NCI-H187 (cell line): Measurements from ENCODE around the gene PASK.

Experiments used
- DNase-seq, 2 experiments: peaks; one replicate each; lab custom pipeline; 2025; lab: John Stamatoyannopoulos, UW

PASK gene

DNA sequence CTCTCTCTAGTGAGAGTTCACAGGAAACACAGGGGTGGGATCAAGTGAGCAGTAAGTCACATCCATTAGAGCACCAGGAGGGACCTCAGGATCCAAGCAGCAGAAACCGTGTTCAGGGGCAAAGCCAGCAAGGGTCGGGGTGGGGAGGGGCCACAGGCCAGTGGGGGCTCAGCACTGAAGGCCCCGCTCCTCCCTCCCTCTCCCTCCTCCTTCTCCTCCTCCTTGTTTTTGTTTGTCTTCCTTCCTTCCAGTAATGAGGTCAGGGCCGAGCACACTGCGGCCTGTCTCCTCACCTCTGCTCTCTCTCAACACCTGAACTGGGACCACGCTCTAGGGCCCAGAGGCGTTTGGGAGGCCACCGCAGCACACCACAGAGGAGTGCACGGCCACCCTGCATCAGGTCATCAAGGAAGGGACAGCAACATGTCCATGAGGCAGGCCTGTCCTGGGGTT, 68.1 kb downstream of the PASK start:
- no peak for DNase-seq

- no peak for DNase-seq
These were observed 68.7 kb downstream of the PASK start for GRCh38 chr2:241080405-241081189.

DNA sequence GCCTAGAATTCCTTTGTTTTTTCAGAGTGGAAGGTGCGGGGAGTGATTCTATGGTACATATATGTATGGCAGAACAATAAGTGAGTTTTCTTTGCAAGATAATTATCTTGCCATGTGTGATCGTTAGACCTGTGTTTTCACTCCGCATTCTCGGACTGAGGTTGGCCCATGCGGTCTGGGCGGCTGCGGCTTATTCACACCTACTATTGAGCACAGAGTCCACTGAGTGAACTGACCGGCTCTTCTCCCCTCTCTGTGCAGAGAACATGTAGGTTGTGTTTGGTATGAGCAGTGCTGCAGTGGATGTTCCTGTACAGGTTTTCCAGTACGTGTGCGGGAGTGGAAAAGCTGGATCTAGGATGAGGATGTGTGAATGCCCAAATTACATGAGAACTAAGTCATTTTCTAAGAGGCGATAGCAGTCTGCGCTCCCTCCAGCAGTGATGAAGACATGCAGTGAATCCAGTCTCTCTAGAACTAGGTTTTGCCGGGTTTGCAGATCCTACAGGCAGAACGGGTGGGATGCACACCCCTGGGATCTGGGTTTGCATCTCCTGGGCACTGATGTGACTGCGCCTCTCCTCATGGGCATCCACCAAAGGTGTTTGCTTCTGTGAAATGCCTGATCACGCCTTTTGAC, 74.3 kb downstream of the PASK start:
- DNase-seq: no peak

DNA sequence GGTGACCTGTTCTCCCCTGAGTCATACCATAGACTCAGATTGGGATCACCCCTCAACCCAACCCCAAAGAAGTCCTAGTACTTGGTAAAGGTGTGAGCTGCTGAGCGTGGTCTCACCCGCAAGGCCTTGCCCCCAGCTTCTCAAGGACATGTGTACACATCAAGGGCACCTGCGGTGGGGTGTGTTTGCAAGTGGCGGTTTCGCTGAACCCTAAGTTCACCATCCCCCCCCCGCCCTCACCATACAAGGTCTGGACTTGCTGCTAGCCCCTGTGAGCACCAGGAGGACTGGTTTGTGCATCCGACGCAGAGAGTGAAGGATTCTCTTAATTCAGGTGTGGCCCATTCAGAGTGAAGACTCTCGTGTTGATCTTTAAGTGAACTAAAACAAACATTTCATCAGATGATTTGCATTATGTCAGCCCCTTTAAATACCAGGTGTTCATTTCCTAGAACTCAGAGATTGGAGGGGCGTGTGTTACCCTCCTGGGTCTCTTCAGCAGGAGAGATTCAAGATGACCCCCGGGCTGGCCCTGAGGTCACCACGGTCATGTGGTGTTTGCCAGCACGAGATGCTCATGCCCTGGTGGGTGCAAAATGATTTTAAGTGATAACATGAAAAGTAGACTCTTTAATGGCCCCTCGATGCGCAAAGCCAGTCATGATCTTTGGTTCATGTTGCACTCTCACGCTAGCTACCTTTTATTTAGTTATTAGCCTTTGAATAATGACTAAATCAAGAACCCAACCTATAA, 75.0 kb downstream of the PASK start:
- DNase-seq: no peak

GRCh38 chr2:241073166-241074064, 75.9 kb downstream of the PASK start:
- no peak for DNase-seq

GRCh38 chr2:241072553-241073165, 76.6 kb downstream of the PASK start:
- DNase-seq: no peak

GRCh38 chr2:241072151-241072550, 77.1 kb downstream of the PASK start:
- DNase-seq: no peak

GRCh38 chr2:241071677-241072111, 77.6 kb downstream of the PASK start:
- DNase-seq: no peak

GRCh38 chr2:241070811-241071676, 78.2 kb downstream of the PASK start:
- DNase-seq: no peak

GRCh38 chr2:241070361-241070760, 78.9 kb downstream of the PASK start:
- DNase-seq: no peak

DNA sequence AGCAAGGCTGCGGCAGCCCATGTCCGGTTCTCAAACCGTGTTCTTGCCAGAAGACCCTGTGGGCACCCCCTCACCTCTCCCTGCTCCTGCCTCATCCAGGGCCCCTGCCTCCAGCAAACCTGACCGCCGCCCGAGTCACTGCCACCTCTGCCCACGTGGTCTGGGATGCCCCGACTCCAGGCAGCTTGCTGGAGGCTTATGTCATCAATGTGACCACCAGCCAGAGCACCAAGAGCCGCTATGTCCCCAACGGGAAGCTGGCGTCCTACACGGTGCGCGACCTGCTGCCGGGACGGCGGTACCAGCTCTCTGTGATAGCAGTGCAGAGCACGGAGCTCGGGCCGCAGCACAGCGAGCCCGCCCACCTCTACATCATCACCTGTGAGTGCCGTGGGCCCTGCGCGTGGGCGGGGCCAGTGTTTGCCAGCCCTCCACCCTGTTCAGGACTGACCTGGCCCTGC, 79.4 kb downstream of the PASK start:
- no peak for DNase-seq

GRCh38 chr2:241068942-241069810, 80.1 kb downstream of the PASK start:
- DNase-seq: no peak

DNA sequence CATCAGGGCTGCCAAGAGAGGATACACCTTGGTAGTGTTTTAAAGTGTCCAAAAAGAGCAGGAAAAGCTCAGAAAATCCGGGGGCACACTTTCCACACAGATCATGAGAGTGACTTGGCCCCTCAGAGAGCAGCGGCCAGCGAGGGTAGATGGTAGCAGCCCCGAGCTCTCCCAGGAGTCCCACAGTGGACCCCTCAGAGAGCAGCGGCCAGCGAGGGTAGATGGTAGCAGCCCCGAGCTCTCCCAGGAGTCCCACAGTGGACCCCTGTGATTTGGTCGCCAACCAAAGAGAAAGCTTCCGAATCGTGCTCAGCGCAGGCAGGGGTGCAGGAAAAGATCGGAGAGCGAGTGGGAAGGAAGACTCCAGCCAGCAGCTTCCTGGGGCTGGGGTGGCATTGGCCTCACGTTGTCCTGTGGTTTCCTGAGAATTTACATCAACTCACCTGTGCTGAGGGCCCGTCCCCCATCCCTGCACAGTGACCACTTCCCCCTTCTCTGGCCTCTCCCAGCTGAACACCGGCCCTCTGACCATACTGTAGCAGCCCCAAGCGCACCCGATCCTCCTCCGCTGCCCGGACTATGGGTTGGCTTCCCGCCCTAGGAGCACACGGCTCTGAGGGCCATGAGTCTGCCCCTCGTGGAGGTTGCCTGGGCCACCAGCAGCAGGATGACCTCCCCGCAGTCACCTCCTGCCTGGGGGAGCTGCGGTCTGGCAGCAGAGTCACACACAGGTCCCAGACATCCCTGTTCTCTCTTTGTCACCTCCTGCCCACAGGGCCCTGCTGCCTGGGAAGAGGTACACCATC, 80.9 kb downstream of the PASK start:
- no peak for DNase-seq

- DNase-seq: no peak
These were observed 81.7 kb downstream of the PASK start for GRCh38 chr2:241067501-241068135.

- DNase-seq: no peak
These were observed 82.4 kb downstream of the PASK start for GRCh38 chr2:241066893-241067341.

DNA sequence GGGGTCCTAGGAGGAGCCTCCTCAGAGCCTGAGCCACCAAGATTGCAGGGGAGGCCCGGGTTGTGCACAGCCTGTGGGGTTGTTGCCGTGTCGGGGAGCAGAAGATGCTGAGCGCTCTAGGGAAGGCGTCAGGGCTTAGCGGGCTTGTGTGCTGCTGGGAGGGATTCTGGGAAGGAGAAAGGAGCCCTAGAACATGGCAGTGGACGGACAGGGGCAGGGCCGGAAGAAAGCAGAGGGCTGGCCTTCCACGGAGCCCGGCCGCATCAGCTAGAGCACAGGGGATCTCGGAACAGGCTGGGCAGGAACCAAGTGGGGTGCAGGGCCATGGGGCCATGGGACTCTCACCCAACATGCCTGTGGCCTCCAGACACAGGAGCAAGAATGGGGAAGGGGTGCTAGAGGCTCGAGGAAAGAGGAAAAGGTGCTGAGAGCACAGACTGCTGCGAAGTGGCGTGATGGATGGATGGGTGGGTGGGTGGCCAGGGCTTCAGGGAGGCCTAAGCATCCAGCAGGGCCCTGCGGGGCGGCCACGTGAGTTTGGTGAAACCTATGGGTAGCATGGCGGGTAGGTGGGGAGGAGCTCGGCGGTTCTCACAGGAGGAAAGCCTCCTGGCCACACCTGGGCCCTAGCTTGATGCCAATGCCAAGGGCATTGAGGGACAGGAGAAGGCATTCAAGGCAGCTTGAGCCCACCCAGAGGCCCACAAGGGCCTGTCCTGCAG, 82.9 kb downstream of the PASK start:
- DNase-seq: no peak

DNA sequence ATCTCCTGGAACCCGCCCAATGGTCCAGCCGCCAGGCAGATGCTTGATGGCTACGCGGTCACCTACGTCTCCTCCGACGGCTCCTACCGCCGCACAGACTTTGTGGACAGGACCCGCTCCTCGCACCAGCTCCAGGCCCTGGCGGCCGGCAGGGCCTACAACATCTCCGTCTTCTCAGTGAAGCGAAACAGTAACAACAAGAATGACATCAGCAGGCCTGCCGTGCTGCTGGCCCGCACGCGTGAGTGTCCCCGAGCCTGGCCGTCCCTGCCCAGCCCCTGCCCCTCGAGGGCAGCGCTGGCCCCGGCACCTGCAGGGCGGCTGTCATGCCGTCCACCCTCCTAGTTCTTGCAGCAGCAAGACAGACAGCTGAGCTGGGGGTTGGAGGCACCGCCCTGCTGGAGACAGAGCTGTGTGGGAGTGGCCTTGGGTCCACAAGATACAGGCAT, 83.9 kb downstream of the PASK start:
- DNase-seq: no peak
